Ishikawa (cell line): ENCODE data around the gene SLC6A19.

Experiments
- EP300 ChIP-seq: IDR thresholded peaks from 2 replicates; pipeline ENCODE4 v1.6.1; 2012; ENCODE audit warnings: borderline replicate concordance
- MAX ChIP-seq: IDR thresholded peaks from 2 replicates; pipeline ENCODE4 v1.6.1; 2012
- RAD21 ChIP-seq: IDR thresholded peaks from 2 replicates; pipeline ENCODE4 v1.6.1; 2012; ENCODE audit warnings: low read depth
- REST ChIP-seq: IDR thresholded peaks from 2 replicates; pipeline ENCODE4 v1.6.1; 2012; ENCODE audit warnings: low read depth, mild to moderate bottlenecking
- TCF12 ChIP-seq: IDR thresholded peaks from 2 replicates; pipeline ENCODE4 v1.6.1; 2012; ENCODE audit warnings: low read depth
- TEAD4 ChIP-seq: IDR thresholded peaks from 2 replicates; pipeline ENCODE4 v1.6.1; 2012
- ZBTB7A ChIP-seq: IDR thresholded peaks from 2 replicates; pipeline ENCODE4 v1.6.1; 2012; ENCODE audit warnings: low read depth

GRCh38 chr5:1242733-1243486 is 41.5 kb downstream of the SLC6A19 start:
- TF ChIP-seq EP300, result no peak
- TF ChIP-seq TEAD4, result no peak
- TF ChIP-seq RAD21, result no peak
- TF ChIP-seq TCF12, result no peak
- no peak for TF ChIP-seq REST
- no peak for TF ChIP-seq ZBTB7A
- no peak for TF ChIP-seq MAX
